GM12801 (cell line): ENCODE measurements around the gene SRSF3.

Experiments used
- TF ChIP-seq, protein P1 (sequence below): IDR thresholded peaks from one replicate; pipeline ENCODE4 v1.5.1; 2011; ENCODE audit warnings: control low read depth; ENCODE audit not compliant: insufficient read length; ENCODE audit errors: extremely low read depth

Gene SRSF3

DNA sequence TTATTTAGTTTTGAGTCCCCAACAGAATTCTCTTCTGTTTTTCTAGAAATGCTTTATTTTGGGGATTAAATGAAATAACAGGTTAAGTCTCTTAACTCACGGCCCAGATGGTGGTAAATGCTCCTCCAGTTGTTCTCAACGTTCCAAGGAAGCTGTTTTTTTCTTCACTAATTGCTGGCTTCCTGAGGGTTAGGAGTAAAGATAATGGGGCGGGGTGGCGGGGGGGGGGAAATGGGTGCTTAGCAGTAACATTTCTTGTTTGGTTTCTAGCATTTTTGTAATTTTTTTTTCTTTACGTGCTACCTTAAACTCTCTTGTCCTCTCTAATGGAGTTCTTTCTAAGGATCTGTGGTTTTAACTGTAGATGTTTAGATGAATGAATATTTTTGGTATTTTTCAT lies 2.2 kb downstream of the SRSF3 start:
- TF ChIP-seq, protein P1, sequence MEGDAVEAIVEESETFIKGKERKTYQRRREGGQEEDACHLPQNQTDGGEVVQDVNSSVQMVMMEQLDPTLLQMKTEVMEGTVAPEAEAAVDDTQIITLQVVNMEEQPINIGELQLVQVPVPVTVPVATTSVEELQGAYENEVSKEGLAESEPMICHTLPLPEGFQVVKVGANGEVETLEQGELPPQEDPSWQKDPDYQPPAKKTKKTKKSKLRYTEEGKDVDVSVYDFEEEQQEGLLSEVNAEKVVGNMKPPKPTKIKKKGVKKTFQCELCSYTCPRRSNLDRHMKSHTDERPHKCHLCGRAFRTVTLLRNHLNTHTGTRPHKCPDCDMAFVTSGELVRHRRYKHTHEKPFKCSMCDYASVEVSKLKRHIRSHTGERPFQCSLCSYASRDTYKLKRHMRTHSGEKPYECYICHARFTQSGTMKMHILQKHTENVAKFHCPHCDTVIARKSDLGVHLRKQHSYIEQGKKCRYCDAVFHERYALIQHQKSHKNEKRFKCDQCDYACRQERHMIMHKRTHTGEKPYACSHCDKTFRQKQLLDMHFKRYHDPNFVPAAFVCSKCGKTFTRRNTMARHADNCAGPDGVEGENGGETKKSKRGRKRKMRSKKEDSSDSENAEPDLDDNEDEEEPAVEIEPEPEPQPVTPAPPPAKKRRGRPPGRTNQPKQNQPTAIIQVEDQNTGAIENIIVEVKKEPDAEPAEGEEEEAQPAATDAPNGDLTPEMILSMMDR = no peak

DNA sequence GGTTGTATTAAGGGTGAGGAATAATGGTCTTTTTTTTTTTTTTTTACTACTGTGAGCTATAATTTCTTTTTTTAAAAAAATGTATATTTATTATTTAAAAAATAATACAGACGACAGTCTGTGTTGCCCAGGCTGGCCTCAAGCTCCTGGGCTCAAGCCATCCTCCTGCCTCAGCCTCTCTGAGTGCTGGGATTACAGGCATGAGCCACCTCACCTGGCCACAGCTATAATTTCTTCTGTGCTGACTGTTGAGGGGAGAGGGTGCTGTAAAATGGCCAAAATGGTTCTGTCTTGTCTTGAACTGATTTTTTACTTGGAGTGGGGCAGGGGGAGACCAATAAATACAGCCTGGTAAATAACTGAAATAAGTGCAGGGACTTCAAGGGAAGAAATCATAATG lies 3.6 kb downstream of the SRSF3 start:
- TF ChIP-seq, protein P1 = no peak

DNA sequence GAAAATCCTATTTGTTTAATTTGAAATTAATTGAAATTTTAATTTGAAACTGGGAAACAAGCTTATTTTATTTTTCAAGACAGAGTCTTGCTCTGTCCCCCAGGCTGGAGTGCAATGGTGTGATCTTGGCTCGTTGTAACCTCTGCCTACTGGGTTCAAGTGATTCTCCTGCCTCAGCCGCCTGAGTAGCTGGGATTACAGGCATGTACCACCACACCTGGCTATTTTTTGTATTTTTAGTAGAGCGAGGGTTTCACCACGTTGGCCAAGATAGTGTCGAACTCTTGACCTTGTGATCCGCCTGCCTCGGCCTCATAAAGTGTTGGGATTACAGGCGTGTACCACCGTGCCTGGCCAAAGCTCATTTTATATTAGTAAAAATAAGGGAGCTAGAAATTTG lies 4.2 kb downstream of the SRSF3 start:
- TF ChIP-seq, protein P1 = no peak

DNA sequence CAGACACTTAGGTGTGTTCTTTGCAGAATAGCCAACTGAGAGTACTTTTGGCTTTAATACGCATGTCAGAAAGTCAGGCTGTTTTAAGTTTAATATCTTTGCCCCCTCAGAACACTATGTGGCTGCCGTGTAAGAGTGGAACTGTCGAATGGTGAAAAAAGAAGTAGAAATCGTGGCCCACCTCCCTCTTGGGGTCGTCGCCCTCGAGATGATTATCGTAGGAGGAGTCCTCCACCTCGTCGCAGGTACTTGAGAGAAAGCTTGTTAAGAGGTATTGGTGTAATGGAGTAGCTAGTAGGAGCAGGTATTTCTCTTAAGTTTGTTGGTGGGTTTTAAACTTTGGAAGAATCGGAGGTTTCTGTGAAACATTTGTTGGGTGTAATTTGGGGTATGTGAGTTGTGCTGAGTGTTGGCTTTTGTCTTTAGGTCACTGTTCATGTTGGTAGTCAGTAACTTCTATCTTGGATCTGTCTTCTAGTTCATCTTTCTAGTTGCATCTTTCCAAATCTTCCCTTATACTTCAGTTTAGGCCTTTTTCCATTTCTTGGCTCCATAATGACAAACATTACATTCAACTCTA lies 4.7 kb downstream of the SRSF3 start:
- TF ChIP-seq, protein P1 = no peak

DNA sequence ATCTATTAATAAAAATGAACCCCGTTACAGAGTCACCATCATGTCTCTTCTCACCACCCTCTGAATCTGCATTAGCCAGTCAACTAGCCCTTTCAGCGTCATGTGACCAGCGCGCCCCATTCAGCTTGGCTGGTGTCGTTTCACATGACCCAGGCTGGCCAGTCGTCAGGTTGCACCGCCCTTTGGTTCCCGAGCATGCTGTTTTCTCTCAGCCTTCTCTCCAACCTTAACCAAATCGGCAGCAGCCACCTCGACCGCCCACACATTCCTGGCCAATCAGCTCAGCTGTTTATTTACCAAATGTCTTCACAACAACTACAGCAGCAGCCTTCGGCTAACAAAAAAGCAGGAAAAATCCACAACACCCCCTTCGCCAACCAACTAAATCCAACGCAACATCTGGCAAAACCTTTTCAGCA lies 5.6 kb downstream of the SRSF3 start:
- TF ChIP-seq, protein P1 = no peak

DNA sequence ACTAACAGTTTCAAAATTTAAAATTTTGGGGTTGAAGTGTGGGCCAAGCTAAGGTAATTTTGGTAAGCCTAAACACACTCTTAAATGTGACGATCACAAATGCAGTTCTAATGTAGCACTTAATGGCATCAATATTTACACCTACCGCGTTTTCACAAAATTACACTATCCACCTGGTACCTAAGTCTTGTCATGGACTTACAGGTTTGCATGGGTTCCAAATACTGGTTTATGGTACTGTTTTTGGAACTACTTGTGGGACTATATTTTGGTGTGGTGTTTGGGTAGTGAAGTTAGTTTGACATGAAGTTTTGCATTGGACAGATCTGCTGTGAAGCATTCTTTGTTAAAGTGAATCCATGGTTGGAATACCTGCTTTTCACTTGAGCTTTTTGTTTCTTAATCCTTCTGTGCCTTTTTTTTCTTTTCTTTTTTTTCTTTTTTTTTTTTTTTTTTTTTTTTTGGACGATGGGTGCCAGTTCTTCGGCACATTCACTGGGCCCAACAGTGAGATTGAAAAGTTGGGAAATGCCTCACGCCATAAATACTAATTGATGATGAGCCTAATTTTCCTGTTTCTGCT lies 6.5 kb downstream of the SRSF3 start:
- TF ChIP-seq, protein P1 = no peak

DNA sequence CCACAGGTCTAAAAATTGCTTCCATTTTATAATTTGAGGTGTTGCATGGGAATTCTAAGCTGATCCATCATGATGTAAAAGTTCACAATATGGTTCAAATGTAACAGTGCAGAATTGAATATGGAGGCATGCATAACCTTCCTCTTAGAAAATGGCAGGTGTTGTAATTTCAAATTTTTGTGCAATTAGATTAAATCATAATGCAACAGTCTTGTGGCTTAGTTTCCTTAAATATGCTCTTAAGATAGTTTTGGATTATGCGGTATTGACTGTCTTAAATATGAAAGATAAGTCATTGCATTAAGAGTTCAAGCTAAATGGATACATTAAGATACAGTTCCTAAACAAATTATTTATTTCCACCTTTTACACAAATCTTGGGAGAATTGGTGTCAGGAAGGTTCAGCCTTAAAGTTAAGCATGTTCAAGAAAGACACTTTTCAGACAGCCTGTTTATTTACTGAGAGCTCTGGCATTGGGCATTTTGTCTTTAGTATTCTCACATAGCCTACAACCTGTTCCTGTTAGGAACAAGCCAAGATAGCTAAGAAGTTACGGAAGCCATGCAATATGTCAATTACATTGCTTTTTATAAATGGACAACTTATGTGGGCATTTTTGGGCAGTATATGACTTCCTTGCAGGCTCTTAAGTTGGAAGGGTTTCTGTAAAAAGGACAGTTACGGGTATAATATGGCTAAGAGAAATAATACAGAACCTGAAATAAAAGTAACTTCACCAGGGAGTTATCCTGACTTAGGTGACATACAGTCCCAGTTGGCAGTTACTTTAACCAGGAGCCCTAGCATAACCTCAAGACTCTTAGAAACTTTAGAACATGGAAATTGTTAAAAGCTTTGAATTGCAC lies 9.3 kb downstream of the SRSF3 start:
- TF ChIP-seq, protein P1 = no peak
